CMK (cell line): Measurements from ENCODE around the gene PGLYRP4.
"Not testable (repeated sequence)": the region's sequence is repeated elsewhere in the genome, so short reads cannot be mapped to it uniquely, and the experiment has no call there.

Experiments used
- DNase-seq: peaks from one replicate; pipeline ENCODE4 v3.0.0-alpha.2; 2010; ENCODE audit warnings: low read depth

PGLYRP4 gene

DNA sequence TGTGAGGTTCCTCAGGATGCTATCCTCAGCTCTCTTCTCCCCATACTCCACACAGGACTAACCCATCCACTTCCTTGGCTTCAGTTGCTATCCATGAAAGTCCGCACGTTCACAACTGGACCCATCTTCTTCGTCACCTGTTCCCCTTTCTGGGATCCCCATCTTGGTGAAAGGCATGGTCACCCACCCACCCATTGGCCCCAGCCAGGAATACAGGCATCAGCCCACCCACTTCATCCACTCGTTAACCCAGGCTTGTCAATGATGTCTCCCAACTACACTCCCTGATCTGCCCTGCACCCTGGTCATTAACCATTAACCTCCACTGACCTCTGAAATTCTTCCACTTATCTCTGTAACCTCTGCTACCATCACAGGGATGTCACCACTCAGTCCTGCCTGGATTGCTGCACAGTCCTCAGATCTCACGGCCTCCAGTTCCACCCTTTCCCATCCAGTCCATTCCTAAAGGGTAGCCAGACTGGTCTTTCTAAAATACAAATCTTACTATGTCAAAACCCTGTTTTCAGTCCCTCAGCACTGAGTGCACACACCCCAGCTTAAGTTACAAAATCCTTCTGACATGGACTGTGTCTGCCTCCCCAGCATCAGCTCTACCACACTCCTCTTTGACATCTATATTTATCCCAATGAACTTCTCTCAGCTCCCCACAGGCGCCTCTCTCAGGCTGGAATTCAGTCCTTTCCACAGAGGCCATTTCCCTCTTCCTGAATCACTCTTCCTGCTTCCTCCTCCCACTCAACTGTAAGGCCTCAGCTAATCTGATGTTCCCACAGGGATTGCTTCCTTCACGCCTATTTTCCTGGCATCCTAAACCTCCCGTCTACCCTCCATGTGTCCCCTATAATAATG lies 10.4 kb downstream of the PGLYRP4 start:
- DNase-seq, result no peak

GRCh38 chr1:153336650-153337049 lies 12.0 kb downstream of the PGLYRP4 start:
- DNase-seq, result no peak

DNA sequence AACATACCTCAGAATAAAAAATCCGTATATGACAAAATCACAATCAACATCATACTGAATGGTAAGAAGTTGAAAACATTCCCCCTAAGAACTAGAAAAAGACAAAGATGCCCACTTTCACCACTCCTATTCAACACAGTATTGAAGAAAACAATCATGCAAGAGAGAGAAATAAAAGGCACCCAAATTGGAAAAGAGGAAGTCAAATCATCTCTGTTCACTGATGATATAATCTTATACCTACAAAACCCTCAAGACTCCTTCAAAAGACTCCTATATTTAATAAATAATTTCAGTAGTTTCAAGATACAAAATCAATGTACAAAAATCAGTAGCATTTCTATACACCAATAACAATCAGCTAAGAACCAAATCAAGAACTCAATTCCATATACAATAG lies 14.7 kb downstream of the PGLYRP4 start:
- DNase-seq, result no peak

DNA sequence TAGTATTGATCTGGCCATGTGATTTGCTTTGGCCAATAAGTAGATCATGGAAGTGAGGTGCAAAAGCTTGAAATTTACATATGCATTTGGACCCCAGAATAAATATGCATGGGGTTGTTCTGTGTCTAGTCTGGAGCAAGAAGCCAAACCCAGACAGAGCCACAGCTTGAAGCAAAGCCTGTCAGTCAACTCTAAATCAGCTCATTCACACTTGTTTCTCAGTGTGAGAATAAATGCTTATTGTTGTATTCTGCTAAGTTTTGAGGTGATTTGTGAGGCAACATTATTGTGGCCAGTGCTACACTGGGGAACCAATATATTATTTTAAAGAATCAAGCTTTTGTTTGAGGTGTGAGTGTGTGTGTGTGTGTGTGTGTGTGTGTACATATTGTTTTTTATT lies 23.7 kb downstream of the PGLYRP4 start:
- DNase-seq, result no peak

DNA sequence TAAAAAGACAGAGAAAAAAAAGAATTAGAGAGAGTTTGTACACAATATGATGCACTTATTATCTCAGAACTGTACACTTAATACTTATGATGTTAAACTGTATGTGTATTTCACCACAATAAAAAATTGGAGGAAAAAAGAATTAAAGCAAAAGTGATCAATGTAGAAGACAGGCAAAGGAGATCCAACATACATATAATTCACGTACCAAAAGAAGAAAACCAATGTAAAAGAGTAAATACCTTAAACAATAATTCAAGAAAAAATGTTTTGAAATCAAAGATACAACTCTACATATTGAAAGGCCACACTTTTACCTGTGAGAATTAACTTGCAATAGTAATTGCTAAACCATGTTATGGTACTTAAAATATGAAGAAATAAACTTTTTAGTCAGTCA lies 26.1 kb downstream of the PGLYRP4 start:
- no peak for DNase-seq

- DNase-seq, result not testable (repeated sequence)
Observed at GRCh38 chr1:153318145-153318544, 30.5 kb downstream of the PGLYRP4 start.

GRCh38 chr1:153316013-153316412 lies 32.6 kb downstream of the PGLYRP4 start:
- not testable (repeated sequence) for DNase-seq

- DNase-seq, result not testable (repeated sequence)
Observed at GRCh38 chr1:153314388-153314787, 34.3 kb downstream of the PGLYRP4 start.

GRCh38 chr1:153313288-153313687 lies 35.4 kb downstream of the PGLYRP4 start:
- no peak for DNase-seq

- no peak for DNase-seq
Observed at GRCh38 chr1:153312570-153313186, 36.0 kb downstream of the PGLYRP4 start, which contains the start of gene PGLYRP3. TSS of gene PGLYRP3 (minus strand) at chr1:153312952. CDS start at chr1:153310665, 2,287 bp downstream.

DNA sequence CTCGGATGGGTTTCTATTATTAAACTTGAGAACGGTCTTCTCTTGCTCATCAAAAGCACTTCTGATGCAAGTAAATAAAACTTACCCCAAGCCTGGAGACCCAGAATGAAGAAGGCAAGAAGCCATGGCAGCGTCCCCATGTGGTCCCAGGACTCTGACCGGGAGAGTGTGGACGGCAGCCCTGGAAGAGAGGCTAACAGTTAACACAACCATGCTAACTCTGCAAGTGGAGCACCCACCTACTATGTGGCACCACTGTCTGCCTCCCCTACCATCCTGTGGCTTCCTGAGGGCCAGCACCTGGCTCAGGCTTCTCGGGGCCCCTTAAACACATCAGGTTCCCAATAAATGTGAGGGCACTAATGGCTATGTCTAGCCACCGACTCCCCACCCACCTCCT lies 38.1 kb downstream of the PGLYRP4 start:
- DNase-seq, result no peak

DNA sequence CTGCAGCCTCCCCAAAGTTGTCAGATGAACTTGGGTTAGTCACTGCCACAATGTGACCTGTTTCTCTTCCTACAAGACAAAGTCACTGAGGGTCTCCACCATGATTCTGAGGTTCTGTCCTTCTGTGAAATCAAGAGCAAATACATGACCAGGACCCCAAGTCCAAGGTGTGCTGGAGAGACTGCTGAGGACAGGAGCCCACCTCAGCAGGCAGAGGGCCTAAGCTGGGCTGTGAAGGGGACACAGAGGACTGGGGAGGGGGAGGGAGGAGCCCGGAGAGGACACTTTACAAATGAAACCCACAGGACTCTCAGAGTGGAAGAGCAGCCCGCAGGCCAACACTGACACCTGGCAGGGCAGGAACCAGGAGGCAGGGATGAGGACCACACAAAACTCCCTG lies 39.2 kb downstream of the PGLYRP4 start:
- DNase-seq, result no peak

- DNase-seq, result no peak
Observed at GRCh38 chr1:153308540-153308939, 40.1 kb downstream of the PGLYRP4 start.

DNA sequence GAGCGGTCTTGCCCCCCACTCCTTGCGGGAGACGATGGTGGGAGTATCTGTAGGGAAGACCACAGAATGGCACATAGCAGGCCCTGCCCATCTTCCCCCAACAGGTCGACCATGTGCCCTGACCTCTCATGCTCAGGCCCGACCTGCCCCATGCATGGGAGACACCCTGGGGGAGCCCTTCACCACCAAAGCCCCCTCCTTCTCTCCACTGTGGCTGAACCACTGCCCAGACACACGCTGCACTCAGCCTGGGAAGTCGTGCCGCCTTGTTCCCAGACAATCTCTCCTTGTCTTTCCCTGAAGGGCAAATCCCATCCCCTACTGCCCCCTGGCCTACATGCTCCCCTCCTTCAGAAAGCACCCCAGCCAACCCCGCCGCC lies 41.4 kb downstream of the PGLYRP4 start:
- no peak for DNase-seq

DNA sequence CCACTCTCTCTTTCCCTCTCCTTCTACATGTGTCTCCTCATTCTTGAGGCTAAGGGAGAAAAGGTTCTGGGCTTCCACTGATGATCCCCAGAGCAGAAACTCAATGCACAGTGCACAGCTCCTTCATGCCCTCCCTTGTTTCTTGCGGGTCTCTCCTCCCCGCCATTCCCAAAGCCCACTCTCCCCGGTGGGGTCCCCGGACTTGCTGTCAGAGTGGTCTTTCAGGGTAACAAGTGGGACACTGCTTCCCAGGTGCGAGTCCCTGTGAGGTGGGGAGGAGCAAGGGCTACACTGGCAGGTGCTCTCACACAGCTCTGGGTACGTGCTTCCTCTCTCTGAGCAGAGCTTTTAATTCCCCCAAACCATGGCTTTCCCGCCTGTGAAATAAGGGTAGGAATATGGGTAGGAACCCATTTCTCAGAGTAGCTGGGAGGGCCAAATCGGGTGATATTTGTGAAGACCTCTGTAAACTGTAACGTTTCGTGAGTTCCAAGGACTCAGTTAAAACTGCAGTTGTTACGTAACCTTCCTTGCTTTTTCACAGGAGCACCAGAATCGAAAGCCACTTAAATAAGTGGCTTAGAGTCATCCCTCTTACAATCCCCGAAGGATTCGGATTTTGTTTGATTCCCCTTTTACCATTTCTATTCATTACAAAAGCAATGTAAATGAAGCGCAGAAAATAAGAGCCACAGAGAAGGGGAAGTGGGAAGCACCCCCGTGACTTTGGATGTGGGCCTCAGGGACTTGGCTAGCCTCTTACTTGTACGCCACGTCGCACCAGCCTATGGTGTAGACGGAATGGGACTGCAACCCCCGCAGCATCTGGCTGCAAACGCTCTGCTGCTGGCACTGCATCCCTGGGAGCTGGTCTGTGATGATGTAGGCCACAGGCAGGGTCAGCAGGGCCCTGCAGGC lies 42.1 kb downstream of the PGLYRP4 start:
- no peak for DNase-seq

DNA sequence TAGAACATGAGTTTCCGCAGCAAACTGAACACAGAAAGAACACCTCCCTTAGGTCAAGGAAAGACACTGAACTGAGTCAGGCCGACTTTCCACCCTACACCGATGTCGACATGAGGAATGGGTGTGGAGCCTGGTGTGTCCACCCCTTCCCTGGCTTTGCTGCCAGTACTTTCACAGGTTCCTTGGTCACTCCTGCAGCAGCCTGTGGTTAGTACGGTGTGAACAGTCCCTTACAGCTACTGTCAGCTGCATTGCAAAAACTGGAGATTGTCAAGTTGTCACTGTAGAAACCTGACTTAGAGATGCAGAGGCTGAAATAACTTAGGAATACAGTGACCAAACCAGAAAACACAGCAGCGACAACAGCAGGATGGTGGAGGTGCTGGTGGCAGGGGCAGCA lies 43.0 kb downstream of the PGLYRP4 start:
- DNase-seq, result no peak

DNA sequence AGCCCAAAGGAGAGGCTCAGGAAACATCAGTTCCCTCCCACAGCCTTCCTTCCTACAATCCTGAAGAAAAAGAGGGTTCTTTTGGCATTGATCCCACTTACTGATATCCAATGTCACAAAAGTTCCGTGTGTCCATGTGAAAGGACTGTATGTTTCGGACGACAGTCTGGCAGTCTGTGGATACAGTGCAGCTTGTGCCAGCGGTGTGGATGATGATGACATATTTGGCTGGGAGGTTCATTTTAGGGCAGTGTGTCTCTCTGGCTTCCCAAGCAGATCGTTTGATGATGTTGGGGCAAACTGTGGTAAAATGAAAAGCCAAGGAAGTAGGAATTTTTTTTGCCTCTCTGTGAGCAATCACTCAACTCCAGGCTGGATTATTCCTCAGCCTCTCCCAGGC lies 46.3 kb downstream of the PGLYRP4 start:
- DNase-seq, result no peak

DNA sequence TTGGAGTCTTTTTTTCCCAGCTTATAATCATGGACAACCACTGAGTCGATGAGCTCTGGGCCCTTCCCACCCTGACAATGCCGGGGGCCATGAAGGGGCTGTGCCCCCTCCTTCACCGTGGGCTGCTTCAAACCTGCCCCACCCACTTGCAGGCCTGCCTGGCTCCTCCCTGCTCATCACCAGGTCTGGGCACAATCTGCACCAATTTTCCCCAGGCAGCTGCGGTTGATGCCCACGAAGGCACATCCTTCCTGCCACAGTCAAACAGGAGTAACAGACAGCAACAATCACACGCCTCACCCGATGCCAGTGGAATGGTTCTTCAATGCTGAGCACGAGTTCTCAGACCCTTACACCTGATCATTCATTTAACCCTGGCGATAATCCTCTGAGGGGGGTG lies 54.8 kb downstream of the PGLYRP4 start:
- no peak for DNase-seq

- DNase-seq, result no peak
Observed at GRCh38 chr1:153293480-153293775, 55.2 kb downstream of the PGLYRP4 start.

DNA sequence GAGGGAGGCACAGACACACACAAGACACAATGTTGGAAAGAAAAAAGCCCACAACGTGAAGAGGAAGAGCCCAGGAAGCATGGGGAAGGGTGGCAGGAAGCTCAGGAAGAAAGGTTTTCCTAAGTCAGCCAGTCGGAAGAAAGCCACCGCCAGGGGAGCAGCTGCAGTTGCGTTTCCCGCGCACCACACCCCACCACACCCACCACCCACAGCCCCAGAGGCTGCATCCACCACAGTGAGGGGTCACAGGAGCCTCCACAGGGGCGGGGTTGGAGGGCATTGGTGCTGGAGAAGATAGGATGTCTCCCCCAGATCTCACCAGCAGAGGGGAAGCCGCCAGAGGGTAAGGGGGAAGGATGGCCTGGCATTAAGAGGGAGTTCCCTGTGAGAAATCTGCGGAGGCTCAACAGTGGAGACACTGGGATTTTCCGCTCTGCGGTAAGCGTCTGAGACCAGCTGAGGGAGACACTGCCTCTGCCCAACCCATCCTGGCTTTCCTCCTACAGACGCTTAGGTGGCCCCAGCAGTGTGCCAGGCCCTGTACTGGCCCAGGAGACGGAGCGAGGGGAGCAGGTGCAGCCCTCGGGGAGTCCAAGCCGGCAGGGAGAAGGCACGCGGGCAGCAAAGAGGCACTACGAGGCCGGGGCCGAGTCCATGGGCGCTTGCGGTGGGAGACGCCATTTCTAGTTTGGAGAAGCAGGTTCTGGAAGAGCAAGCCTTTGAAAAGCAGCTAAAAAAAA lies 55.7 kb downstream of the PGLYRP4 start:
- DNase-seq, result no peak

- no peak for DNase-seq
Observed at GRCh38 chr1:153292185-153292584, 56.5 kb downstream of the PGLYRP4 start.

DNA sequence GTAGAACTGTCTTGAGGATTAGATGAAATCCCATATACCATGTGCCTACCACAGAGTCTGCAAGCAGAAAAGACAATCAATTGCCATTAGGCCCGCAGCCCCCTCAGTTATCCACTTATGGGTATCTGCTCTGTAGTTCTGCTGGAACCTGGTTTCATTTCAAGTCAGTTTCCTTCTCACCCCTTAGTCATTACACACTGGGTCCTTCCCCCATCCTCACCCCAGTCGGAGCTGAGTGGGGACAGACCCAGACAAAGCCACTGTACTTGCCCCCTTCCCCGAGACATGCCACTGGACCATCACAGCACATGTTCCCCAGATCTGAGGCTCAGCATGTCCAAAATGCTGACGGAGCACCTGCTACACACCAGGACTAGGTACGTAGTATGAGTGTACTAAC lies 57.1 kb downstream of the PGLYRP4 start:
- no peak for DNase-seq
